IPS-NIHi7 (cell line): ENCODE data around the gene SNX7.

Experiments
- DNase-seq: peaks from one replicate; pipeline ENCODE4 v3.0.0; 2012; ENCODE audit warnings: mixed read lengths; ENCODE audit errors: extremely low spot score

Gene SNX7

DNA sequence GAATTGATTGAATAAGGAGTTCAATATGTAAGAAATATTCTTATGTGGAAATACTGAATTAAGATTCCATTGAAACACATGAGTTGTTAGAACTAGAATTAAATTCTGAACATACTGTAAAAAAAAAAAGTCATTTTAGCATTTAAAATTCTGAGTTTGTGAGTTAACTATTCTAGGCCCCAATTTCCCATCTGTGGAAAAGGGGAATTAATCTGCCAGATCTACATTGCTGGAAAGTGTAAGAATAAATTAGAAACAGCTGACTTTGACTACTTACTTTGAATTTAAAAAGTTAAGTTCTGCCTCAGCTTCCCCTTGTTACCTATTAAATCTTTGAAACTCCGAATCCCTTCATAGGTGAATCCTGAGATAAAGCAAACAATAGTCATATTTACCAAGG is 103.0 kb downstream of the SNX7 start:
- no peak for DNase-seq

DNA sequence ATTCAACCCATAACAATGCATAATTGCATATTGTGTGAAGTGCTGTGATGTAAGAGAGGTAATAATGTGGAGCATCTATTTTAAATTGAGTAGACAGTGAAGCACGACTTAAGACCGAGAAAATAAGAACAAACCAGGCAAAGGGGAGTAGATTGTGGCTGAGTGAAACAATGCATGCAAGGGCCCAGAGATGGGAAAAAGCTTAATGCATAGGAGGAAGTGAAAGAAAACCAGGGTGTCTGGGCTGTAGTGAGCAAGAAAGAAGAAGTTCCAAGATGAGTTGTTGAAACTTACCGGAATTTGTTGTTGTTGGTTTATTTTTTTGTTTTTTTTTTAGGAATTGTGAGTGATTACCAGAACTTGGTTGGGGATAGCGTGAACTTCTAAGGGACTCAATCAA is 104.7 kb downstream of the SNX7 start:
- DNase-seq, result no peak

DNA sequence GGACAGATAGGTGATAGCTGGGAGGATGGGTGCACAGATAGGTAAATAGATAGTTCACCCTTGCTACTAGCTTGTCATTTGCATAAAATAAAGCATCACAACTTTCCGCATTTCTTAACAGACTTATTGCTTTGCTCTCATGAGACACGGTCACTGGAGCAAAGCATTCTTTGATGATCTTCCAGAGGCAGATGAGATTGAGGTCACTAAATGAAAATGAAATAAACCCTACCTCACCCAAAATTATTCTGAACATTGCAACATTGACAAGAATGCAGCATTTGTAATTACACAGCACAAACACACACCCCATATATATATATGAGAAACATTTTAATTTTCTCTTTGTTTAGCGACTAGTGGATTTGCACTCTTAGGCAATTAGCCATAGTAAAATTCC is 107.6 kb downstream of the SNX7 start:
- no peak for DNase-seq

DNA sequence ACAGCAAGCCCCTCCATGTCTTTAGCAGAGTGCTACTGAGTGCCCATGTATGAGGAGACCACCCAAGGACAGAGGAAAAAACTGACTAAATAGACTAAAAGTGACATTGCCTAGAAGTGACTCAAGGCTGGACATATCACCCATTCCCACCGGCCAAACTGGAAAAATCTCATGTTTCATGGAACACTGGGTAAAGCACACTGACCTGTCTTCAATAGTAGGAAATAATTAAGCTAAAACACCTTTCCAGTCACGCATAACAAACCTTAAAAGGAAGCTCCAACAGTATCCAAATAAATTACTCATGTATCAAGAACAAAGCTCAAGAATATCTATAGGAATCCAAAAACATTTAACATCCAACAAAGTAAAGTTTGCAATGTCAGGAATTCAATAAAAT is 120.4 kb downstream of the SNX7 start:
- DNase-seq, result no peak

DNA sequence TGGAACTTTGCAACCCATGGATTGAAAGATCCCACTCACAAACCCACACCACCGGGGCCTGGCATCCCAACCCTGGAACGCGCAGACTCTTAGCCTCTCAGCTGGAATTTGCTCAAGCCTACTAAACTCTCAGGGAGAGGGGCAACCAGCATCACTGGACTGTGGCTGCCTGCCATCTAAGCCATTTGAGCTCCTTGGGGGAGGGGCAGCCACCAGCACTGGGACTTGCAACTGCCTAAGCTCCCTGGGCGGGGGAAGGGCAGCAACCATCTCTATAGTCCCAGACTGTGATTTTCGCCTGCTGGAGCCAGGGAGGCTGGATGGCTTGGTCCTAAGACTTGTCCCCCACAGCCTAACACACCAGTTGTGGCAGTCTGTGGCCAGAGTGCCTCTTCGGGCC is 122.3 kb downstream of the SNX7 start:
- DNase-seq, result no peak

DNA sequence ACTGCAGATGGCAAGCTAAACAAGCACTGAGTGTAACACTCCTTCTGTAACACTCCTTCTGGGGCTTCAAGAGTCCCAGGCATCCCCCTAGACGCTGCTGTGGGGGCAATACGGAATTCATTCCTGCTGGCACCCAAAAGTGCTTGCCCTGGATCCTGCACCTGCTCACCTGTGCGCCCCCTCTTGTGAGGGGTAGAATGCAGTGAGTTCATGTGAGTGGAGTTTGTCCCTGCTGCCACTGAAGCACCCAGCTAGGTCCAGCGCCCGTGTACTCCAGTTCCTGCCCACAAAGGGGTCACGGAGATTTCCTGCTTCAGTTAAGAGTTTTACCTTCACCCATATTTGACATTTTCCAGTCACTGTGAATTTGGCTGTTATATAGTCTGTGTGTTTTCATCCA is 130.0 kb downstream of the SNX7 start:
- no peak for DNase-seq

DNA sequence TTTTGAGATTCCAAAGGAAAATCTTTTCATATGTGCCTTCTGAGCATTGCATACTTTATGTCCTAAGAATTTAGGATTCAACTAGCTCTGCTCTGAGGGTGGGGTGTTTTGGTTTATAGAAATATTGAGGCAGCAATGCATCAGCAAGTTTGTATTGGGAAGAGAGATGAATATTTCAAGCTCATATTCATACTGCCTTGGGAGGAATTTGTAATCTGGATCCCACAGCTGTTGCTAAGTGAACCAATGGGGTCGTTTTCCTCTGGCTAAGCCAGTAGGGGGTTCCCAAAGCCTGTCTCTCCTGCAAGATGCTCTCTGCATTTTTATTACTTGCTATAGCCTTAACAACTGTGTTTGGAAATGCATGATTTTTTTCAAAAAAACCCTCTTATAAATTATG is 130.6 kb downstream of the SNX7 start:
- DNase-seq, result peak; percentile 35

DNA sequence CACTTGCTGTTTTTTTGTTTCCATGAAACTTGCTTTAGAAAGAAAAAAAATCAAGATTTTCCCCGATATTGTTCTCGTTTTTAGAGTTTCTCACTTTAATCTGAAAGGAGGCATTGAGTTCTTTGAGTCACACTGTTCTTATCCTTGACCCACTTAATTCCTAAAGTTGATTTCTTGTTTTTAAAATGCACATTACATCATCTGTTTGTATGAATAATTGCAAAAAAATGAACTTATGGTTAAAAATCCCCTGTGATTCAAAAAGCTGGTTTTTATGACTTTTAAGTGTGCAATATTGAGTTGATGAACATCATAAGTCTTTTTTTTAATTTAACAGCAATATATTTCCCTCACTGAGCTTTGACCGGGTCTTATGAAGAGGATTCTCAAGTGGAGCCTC is 131.6 kb downstream of the SNX7 start:
- DNase-seq, result no peak

DNA sequence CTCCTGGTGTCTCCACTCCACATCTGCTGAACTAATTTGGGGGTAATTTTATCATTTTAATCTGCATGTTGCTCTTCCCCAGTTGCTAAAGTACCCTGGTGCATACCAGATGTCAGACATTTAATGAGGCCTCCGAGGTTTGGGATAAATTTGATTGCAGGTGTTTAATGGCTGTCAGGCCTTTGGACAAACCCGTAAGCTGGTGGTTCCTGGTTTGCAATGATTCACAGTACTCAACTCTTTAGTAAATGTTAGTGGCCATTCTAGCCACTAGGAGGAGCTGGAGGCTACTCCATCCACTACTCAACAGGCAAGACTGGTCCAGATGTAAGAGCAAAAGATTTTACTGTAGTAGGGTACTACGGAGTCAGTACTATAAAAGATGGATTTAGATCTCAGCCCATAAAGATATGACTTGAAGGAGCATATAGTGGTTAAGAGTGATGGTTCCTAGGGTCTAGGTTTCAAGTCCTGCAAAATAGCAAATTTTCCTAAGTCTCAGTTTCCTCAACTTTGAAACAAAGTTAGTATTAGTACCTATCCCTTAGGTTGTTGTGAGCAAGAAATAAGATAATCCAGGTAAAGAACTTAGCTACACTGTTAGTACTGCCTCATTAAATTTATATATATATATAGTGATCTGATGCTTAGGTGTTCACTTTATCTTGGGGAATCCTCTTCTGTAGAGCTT is 132.8 kb downstream of the SNX7 start:
- DNase-seq, result peak; percentile 76

DNA sequence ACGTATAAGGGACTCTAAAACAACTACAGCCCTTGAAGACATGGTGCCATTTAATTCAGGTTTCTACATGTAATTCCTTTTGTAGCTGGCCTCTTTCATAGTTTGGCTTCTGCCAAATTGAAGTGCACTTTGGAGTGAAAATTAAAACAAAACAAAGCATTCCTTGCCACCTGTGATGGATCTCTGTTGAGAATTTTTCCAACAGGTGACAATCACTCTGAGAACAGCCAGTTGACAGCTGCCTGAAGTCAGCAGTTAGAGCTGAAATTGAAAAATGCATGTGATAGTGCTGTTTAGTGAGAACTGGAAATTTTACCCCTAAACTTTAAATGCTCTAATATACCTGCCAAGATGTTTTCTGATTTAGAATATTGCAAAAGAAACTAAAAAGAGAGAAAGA is 134.5 kb downstream of the SNX7 start:
- DNase-seq, result no peak

DNA sequence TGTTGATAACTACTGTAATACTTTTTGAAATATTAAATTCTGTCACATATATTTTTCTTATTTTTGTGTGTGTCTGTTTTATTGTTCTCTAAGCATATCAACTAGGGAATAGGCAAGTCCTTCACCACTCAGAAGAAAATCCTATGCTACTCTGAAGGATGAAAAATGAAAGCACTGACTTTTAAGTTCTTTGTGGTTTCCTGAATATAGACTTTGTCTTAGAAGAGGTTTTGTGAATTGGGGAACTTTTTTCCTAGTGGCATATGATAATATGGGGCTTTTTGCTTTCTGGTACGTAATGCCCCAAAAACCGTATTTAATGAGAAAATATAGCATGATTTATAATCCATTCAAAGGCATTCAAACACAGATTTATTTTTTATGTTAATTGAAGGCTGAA is 136.0 kb downstream of the SNX7 start:
- no peak for DNase-seq
